ENCODE measurements around the gene MLLT10.

DNA sequence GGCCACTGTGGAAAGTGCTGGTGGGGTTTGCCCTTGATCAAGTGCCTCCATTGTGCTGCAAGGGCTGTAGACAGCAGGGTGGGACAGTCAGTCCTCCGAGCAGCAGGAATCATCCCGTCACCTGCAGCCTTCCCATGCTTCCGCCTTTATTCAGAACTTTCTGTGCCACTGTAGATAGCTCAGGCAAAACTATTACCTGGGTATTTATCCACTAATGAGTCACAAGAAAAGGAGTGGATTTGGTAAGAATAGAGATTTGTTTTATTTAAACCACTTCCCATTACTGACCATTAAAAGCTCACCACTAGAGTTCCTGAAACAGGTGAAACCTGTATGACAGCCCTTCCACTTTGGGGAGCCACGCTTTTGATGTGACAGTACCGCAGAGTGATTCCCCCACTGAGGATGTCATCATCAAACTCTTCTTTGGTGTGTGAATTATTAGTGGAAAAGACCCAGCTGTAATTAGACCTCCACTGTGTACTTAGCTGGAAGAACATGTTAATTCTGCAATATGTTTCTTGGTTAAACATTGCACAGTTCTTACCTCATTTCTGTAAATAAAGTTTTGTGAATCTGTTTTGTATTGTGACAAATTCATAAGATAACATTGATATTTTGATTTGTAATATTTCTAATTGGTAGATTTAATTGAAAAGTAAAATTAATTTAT, 208.8 kb downstream of the MLLT10 start:
- TF ChIP-seq PPARA (CRISPR knock-in tag; IDR thresholded peaks at IDR 0.05; ENCODE audit: borderline replicate concordance) (no peak), ZFP30 (CRISPR knock-in tag; IDR thresholded peaks at IDR 0.05) (no peak)
- TF ChIP-seq, protein P1, sequence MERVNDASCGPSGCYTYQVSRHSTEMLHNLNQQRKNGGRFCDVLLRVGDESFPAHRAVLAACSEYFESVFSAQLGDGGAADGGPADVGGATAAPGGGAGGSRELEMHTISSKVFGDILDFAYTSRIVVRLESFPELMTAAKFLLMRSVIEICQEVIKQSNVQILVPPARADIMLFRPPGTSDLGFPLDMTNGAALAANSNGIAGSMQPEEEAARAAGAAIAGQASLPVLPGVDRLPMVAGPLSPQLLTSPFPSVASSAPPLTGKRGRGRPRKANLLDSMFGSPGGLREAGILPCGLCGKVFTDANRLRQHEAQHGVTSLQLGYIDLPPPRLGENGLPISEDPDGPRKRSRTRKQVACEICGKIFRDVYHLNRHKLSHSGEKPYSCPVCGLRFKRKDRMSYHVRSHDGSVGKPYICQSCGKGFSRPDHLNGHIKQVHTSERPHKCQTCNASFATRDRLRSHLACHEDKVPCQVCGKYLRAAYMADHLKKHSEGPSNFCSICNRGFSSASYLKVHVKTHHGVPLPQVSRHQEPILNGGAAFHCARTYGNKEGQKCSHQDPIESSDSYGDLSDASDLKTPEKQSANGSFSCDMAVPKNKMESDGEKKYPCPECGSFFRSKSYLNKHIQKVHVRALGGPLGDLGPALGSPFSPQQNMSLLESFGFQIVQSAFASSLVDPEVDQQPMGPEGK (CRISPR knock-in tag; IDR thresholded peaks at IDR 0.05; ENCODE audit: borderline replicate concordance) = no peak
